ENCODE results near the gene HNRNPA2B1.
A peak's percentile ranks its signal among the peaks of the same experiment; 100 is the strongest.
"Not testable (repeated sequence)": the region's sequence is repeated elsewhere in the genome, so short reads cannot be mapped to it uniquely, and the experiment has no call there.

Gene HNRNPA2B1

GRCh38 chr7:26160896-26161295 lies 39.6 kb downstream of the HNRNPA2B1 start:
- DNase-seq = no peak

DNA sequence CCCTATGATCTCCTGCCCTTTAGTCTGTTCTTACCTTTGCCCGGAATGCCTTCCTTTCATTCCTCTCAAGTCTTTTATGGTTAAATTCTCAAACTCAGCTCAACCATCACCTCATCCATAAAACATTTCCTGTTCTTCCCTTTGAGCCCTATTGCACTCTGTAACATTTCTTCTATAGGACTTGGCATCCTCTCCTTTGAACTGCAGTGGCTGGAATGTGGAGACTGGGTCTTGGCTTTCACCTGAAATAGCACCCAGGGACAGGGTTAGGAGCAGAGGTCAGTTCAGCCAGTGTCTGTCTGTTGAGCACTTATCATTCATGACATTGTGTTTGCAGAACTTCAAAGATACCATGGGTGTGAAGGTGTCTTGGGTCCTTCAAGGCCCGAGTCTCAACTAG lies 41.3 kb downstream of the HNRNPA2B1 start:
- no peak for DNase-seq

DNA sequence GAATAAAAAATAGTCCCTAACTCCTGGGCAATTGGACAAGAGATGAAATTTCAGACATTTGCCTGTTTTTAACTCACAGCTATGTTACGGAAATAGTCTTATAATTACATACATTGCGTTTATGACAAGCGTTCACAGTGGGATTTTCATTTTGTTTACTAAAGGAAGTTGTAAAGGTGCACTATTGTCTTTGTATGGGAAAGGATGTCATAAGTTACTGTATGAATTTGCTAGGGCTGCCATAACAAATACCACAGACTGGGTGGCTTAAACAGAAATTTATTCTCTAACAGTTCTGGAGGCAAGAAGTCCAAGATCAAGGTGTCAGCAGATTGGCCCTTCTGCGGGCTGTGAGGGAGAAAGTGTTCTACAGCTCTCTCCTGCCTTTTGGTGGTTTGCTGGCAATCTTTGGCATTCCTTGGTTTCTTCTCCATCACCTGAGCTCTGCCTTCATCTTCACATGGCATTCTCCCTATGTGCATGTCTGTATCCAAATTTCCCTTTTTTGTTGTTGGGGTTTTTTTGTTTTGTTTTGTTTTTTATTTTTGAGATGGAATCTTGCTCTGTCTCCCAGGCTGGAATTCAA lies 42.9 kb downstream of the HNRNPA2B1 start:
- no peak for DNase-seq

- DNase-seq = peak; percentile 48
Measured at GRCh38 chr7:26156451-26157420, 43.8 kb downstream of the HNRNPA2B1 start.

GRCh38 chr7:26155531-26156375 lies 44.8 kb downstream of the HNRNPA2B1 start:
- no peak for DNase-seq

DNA sequence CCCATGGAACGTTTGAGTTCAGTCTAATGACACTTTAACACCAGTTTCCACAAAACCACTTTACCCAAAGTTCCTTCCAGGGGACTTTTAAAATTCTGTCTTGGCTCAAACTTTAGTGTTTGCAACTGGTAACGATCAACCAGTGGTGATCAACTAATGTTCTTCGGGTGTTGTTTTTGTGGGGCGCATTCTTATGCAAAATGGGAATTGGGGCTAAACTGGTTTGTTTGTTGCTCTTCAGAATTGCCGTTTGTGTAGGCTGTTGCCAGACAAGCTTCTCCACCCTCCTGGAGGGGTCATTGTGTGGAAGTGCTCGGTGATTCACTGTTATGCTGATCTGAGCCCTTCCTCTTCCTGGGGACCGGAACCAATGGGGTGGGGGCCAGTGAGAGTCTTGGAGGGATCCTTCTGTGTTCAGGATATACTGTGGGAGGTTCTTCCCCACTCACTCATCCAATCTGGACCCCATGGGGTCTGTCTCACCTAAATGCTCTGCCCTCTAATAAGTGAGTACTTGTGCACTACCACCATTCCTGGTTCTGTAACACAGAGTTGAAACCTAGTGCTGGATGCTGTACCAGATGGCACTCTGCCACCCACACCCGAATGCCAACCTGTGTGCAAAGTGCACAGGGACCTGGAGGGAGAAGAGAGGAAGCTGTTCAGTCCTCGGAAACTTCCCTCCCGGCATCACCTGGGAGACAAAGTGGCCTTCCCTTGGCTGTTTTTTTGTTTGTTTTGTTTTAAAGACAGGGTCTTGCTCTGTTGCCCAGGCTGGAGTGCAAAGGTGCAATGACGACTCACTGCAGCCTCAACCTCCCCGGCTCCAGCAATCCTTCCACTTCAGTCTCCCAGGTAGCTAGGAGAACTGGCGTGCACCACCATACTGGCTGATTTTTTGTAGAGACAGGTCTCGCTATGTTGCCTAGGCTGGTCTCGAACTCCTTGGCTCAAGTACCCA lies 46.4 kb downstream of the HNRNPA2B1 start:
- DNase-seq = peak; percentile 37

- peak; percentile 7 for DNase-seq
Measured at GRCh38 chr7:26153241-26153822, 47.2 kb downstream of the HNRNPA2B1 start.

DNA sequence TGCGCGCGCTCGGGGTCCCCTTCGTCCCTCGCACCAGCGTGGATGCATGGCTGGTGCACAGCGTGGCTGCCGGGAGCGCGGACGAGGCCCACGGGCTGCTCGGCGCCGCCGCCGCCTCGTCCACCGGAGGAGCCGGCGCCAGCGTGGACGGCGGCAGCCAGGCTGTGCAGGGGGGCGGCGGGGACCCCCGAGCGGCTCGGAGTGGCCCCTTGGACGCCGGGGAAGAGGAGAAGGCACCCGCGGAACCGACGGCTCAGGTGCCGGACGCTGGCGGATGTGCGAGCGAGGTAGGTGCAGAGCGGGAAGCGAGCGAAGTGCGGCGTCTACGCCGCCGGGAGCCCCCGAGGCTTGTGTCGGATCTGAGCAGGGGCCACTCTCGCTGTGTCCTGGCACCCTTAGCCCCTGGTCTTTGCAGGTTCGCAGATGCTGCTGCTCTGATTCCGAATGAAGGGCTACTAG lies 47.7 kb downstream of the HNRNPA2B1 start:
- peak; percentile 55 for DNase-seq

GRCh38 chr7:26151953-26152781 lies 48.4 kb downstream of the HNRNPA2B1 start, which contains the start of gene NFE2L3:
NFE2L3 (plus strand) TSS chr7:26152198; CDS start chr7:26152499, 301 bp downstream.
- peak; percentile 90 for DNase-seq

DNA sequence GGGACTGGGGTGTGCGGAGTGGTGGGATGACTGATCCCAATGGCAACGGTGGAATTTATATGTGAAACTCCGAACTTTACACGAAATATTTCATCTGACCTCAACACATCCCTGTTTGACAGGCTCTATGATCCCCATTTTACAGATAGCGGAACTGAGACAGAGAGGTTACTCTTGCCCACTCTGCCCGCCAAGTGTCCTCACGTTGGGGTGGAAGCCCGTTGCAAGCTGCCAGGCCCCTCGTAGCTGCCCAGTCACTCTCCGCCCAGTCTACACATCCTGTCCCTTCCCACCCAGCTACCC lies 48.9 kb downstream of the HNRNPA2B1 start:
- DNase-seq = no peak

DNA sequence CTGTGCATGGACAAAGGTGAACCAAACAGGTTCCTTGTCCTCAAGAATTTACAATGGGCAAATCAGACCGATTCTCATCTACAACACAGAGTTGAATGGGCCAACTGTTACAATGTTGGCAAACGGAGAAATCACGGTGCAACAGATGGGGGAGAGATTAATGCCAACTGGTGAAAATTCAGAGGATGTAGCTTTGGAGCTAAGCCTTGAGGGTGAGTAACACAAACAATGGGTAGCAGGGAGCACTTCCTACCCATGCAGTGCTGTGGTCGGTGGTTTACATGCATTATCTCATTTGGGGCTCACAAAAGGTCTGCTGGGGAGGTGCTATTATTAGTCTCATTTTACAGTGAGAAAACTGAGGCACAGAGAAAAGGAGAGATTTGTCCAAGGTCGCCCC lies 49.5 kb downstream of the HNRNPA2B1 start:
- DNase-seq = peak; percentile 25

- DNase-seq = no peak
Measured at GRCh38 chr7:26149391-26149977, 51.1 kb downstream of the HNRNPA2B1 start.

- DNase-seq = not testable (repeated sequence)
Measured at GRCh38 chr7:26148307-26148700, 52.2 kb downstream of the HNRNPA2B1 start.

- DNase-seq = not testable (repeated sequence)
Measured at GRCh38 chr7:26147646-26148306, 52.8 kb downstream of the HNRNPA2B1 start.

GRCh38 chr7:26147030-26147429 lies 53.5 kb downstream of the HNRNPA2B1 start:
- DNase-seq = no peak

DNA sequence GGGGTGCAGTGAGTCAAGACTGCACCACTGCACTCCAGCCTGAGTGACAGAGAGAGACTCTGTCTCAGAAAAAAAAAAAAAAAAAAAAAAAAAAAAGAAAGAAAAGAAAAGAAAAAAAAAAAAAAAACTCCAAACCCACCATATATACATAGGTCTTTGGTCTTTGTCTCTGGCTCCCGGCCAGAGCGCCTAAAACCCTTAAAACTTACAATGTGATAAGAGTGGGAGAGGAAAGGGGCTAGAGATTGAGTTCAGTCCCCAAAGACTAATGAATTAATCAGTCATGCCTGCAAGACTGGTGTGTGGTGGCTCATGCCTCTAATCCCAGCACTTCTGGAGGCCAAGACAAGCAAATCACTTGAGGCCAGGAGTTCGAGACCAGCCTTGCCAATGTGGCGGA lies 55.3 kb downstream of the HNRNPA2B1 start:
- DNase-seq = no peak

DNA sequence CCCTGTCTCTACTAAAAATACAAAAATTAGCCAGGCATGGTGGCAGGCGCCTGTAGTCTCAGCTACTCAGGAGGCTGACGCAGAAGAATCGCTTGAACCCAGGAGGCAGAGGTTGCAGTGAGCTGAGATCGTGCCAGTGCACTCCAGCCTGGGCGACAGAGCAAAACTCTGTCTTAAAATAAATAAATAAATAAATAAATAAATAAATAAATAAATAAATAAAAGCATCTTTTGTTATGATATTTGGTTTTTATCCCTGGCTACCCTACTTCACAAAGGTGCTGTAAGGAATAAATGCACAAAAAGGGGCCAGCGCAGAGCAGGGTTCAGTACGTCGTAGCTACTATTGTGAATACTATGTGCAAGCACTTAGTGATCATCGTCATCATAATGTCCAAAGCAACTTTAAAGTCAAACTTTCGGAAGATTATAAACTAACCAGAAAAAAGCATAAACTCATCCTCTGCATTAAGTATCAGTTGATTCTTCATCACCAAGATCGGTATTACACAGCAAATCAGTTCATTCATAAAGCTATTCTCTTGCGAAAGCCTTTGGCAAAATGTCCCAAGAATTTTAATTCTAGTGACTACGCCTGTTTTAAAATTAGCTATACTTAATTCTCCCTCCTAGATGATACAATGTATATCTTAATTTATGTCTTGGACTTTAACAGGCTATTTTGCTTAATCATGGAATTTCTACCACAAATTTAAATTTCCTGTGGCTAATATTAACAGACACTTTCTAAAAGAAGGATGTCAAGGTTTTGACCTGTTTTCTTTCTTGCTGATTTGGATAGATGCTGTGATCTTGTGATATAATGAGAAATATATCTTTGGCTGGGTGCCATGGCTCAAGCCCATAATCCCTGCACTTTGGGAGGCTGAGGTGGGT lies 56.1 kb downstream of the HNRNPA2B1 start:
- DNase-seq = no peak

GRCh38 chr7:26143298-26144048 lies 57.1 kb downstream of the HNRNPA2B1 start:
- no peak for DNase-seq

Measured in CD4-positive, alpha-beta T cell treated with Interleukin-6 for 4 hours (primary cell).